Keratinocyte (primary cell): Measurements from ENCODE around the gene KIRREL2. TPM values are rescaled to one million over a fixed set of nuclear protein-coding genes. Genes with fewer than 3 reads are reported as not detected.

ENCODE experiments used
- DNase-seq: peaks from one replicate; pipeline ENCODE4 v3.0.0-alpha.2; 2011; ENCODE audit warnings: low read depth, missing footprints, low spot score
- FAIRE-seq: peaks from 2 replicates; lab custom pipeline; 2011; peaks lifted over from hg19 to GRCh38; lab: Jason Lieb, UNC
- H2AFZ ChIP-seq: 2 replicates; pipeline ENCODE4 v1.6.0; 2012; ENCODE audit warnings: low read length, control low read depth, inconsistent platforms; ENCODE audit not compliant: control insufficient read depth
- H3K27ac ChIP-seq: 2 replicates; pipeline ENCODE4 v1.5.1; 2011; ENCODE audit warnings: low read length; ENCODE audit not compliant: control insufficient read depth, insufficient read depth
- H3K27me3 ChIP-seq: 3 replicates; pipeline ENCODE4 v1.6.0; 2011; ENCODE audit warnings: low read length; ENCODE audit not compliant: control insufficient read depth, insufficient read depth; ENCODE audit errors: extremely low read depth
- H3K36me3 ChIP-seq, 2 experiments: 2 replicates in 1 of 2; 3 replicates in 1 of 2; pipeline ENCODE4 v1.5.1; 2011; ENCODE audit warnings: low read length in 2 of 2, mild to moderate bottlenecking in 1 of 2; ENCODE audit not compliant: control insufficient read depth in 2 of 2, insufficient read depth in 2 of 2; ENCODE audit errors: extremely low read depth in 1 of 2
- H3K4me1 ChIP-seq: 3 replicates; pipeline ENCODE4 v1.5.1; 2011; ENCODE audit warnings: low read length; ENCODE audit not compliant: control insufficient read depth, insufficient read depth; ENCODE audit errors: extremely low read depth
- H3K4me2 ChIP-seq: 3 replicates; pipeline ENCODE4 v1.6.0; 2011; ENCODE audit warnings: low read depth, low read length; ENCODE audit not compliant: control insufficient read depth, insufficient read depth; ENCODE audit errors: extremely low read depth
- H3K4me3 ChIP-seq, 3 experiments: fragments of 200-600 bp in 1 of 3; sonication (generic) in 1 of 3; 2 replicates in 2 of 3; 3 replicates in 1 of 3; pipeline ENCODE4 v1.5.1; 2011 to 2016; ENCODE audit warnings: low read length in 3 of 3, mild to moderate bottlenecking in 3 of 3, control low read depth in 2 of 3, inconsistent platforms in 1 of 3, low read depth in 1 of 3, mixed read lengths in 1 of 3, mixed run types in 1 of 3, moderate library complexity in 1 of 3; ENCODE audit not compliant: control insufficient read depth in 2 of 3, insufficient read depth in 2 of 3; ENCODE audit errors: extremely low read depth in 1 of 3
- H3K79me2 ChIP-seq: 2 replicates; pipeline ENCODE4 v1.6.0; 2012; ENCODE audit warnings: low read length; ENCODE audit not compliant: control insufficient read depth, insufficient read depth
- H3K9ac ChIP-seq: 3 replicates; pipeline ENCODE4 v1.6.0; 2011; ENCODE audit warnings: low read length; ENCODE audit not compliant: control insufficient read depth, insufficient read depth; ENCODE audit errors: extremely low read depth
- H3K9me1 ChIP-seq: 3 replicates; pipeline ENCODE4 v1.6.0; 2011; ENCODE audit warnings: low read length; ENCODE audit not compliant: control insufficient read depth, insufficient read depth; ENCODE audit errors: extremely low read depth
- H3K9me3 ChIP-seq: 2 replicates; pipeline ENCODE4 v1.5.1; 2012; ENCODE audit warnings: low read depth, low read length; ENCODE audit not compliant: control insufficient read depth
- H4K20me1 ChIP-seq: 3 replicates; pipeline ENCODE4 v1.6.0; 2011; ENCODE audit warnings: low read length; ENCODE audit not compliant: control insufficient read depth, insufficient read depth; ENCODE audit errors: extremely low read depth
- CTCF ChIP-seq, 3 experiments: IDR thresholded peaks in 1 of 3; conservative IDR thresholded peaks in 1 of 3; optimal IDR thresholded peaks in 1 of 3; 2 replicates in 2 of 3; 3 replicates in 1 of 3; pipeline versions ENCODE3 to v1.5.1; 2011; ENCODE audit warnings: low read length in 3 of 3, mild to moderate bottlenecking in 3 of 3, moderate library complexity in 2 of 3, control low read depth in 1 of 3, inconsistent platforms in 1 of 3; ENCODE audit not compliant: insufficient read depth in 2 of 3; ENCODE audit errors: extremely low read depth in 1 of 3
- EZH2 ChIP-seq: IDR thresholded peaks from one replicate; pipeline ENCODE4 v1.6.1; 2012; ENCODE audit warnings: inconsistent platforms, mild to moderate bottlenecking, low read length, moderate library complexity
- dilution Hi-C: fragments of 300-500 bp; cut with MboI; formaldehyde crosslinking; loops from one replicate; pipeline ENCODE4 v1.7.0; 2020; ENCODE audit warnings: low sequenced_read_pairs; ENCODE audit not compliant: extremely low pct_ligation_motif_present
- polyA plus RNA-seq, 5 experiments: library from polyadenylated mRNA; depleted of rRNA in 3 of 5; stranded (reverse) in 3 of 5; stranded (forward) in 1 of 5; unstranded in 1 of 5; fragments of >200 nt; gene quantifications; 1 replicate in 1 of 5; 2 replicates in 3 of 5; 3 replicates in 1 of 5; pipeline versions ENCODE4 v1.2.1 to v1.2.3, GENCODE V29; 2011 to 2012; ENCODE audit warnings: missing spikeins in 2 of 5, low read depth in 1 of 5, low replicate concordance in 1 of 5

KIRREL2 gene
- polyA plus RNA-seq, 1 donor (not counting 4 experiments of a cell fraction or from before 2014, with no cell fraction given): not detected

GRCh38 chr19:35816846-35817245, 39.9 kb upstream of the KIRREL2 start:
- dilution Hi-C loops: no loop called here
- no peaks in the 10 kb centered on the region for H3K9me1 ChIP-seq
- no peak overlapping the region for H3K27ac ChIP-seq
- H3K4me3 ChIP-seq: no peak overlapping the region
- TF ChIP-seq CTCF (optimal IDR thresholded peaks at IDR 0.05 in 1 of 3, IDR thresholded peaks at IDR 0.05 in 1 of 3, conservative IDR thresholded peaks at IDR 0.05 in 1 of 3; ENCODE audit: extremely low read depth in 1 of 3, insufficient read depth in 2 of 3, low read length in 3 of 3): no peak
- TF ChIP-seq EZH2: no peak
- H3K9me3 ChIP-seq: no peaks in the 10 kb centered on the region
- FAIRE-seq (no peak), DNase-seq (no peak)
- no peaks in the 10 kb centered on the region for H3K36me3 ChIP-seq
- H3K4me2 ChIP-seq: no peak overlapping the region
- H3K9ac ChIP-seq: no peak overlapping the region
- H3K79me2 ChIP-seq: no peaks in the 10 kb centered on the region
- no peak overlapping the region for H2AFZ ChIP-seq
- no peaks in the 10 kb centered on the region for H3K4me1 ChIP-seq
- no peaks in the 10 kb centered on the region for H4K20me1 ChIP-seq
- H3K27me3 ChIP-seq: no peaks in the 10 kb centered on the region

- Histone ChIP-seq H4K20me1 (no peaks in the 10 kb centered on the region), H3K9me3 (no peaks in the 10 kb centered on the region), H3K79me2 (no peaks in the 10 kb centered on the region), H3K27me3 (no peaks in the 10 kb centered on the region), H2AFZ (no peak overlapping the region), H3K27ac (no peak overlapping the region), H3K4me2 (no peak overlapping the region), H3K9ac (no peak overlapping the region), H3K9me1 (no peaks in the 10 kb centered on the region), H3K4me3 (no peak overlapping the region), H3K36me3 (no peaks in the 10 kb centered on the region), H3K4me1 (no peaks in the 10 kb centered on the region)
- DNase-seq: no peak
- TF ChIP-seq CTCF (optimal IDR thresholded peaks at IDR 0.05 in 1 of 3, IDR thresholded peaks at IDR 0.05 in 1 of 3, conservative IDR thresholded peaks at IDR 0.05 in 1 of 3; ENCODE audit: extremely low read depth in 1 of 3, insufficient read depth in 2 of 3, low read length in 3 of 3) (no peak), EZH2 (no peak)
- no peak for FAIRE-seq
- dilution Hi-C loops: no loop called here
Measured at GRCh38 chr19:35818445-35818844, 38.3 kb upstream of the KIRREL2 start.
